ENCODE results near the gene ZBED3. TPM values are rescaled to one million over a fixed set of nuclear protein-coding genes. Genes with fewer than 3 reads are reported as not detected.

Gene ZBED3
- total and polyA plus RNA-seq, 2 of the 8 experiments (the other 6 are each of a cell fraction or from before 2014, with no cell fraction given), result 7.9 to 9.4 TPM

DNA sequence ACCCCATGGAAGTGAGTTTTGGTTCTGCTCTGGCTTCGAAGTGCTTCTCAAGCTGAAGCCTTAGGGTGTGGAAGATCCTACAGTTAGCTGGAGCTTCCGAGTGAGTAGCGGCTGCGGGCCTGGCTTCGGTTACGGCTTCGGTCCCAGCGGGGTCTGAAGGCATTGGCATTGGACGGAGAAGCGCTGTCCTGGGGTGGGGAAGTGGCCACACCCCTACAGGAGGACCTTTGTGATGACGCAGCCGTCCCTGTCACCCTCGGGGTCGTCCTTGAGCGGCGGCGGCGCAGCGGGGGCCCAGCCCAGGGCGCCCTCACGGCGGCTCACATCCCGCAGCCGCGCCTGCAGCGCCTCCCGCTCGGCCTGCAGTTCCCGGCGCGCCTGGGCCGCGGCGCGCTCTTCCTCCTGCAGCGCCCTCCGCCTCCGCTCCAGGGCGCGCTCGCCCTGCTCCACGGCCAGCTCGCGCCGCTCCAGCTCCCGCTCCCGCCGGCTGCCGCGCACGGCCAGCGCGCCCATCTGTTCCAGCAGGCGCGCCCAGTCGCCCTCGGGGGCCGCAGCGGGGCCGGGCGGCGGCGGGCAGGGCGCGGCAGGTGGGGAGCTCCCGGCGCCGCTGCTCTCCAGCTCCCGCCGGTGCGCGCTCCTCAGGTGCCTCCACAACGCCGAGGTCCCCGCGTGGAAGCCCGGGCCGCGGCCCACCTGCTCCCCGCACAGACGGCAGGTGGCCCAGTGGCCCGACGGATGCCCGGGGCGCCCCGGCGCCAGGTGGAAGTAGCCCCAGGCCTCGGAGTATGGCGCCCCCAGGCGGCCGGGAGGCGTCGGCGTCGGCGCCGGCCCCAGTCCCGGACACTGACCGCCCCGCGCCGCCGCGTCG lies 9.9 kb downstream of the ZBED3 start (continued):
- TF ChIP-seq NRF1 (IDR thresholded peaks at IDR 0.05; ENCODE audit: low read depth, low read length) (no peak), RNF2 (IDR thresholded peaks at IDR 0.05; ENCODE audit: borderline replicate concordance, low read depth, low read length, missing control alignments, poor library complexity, severe bottlenecking) (no peak), CEBPB (IDR thresholded peaks at IDR 0.05; ENCODE audit: low read depth, low read length) (no peak), POLR2A (IDR thresholded peaks at IDR 0.05; ENCODE audit: control extremely low read depth in 1 of 2, low read depth in 2 of 2, low read length in 2 of 2) (peak in 1 of 2 experiments; percentile 42; a peak in 1 of 3 replicates), YY1 (IDR thresholded peaks at IDR 0.05; ENCODE audit: low read depth, low read length) (peak; percentile 60; the same call in 1 of the 2 replicates), KDM5A (IDR thresholded peaks at IDR 0.05; ENCODE audit: low read length) (no peak), HDAC2 (IDR thresholded peaks at IDR 0.05; ENCODE audit: borderline replicate concordance in 1 of 2, low read depth in 2 of 2, low read length in 2 of 2) (0 out of 4 replicates have a peak, but pooled peaks of 1 of the 2 experiments have one; percentile 32), TAF7 (optimal IDR thresholded peaks at IDR 0.05; ENCODE audit: borderline replicate concordance, low read depth, low read length) (peak; percentile 36), BRCA1 (IDR thresholded peaks at IDR 0.05; ENCODE audit: low read depth, low read length) (no peak), POLR2AphosphoS5 (IDR thresholded peaks at IDR 0.05; ENCODE audit: low read depth, low read length) (no peak), FOSL1 (IDR thresholded peaks at IDR 0.05; ENCODE audit: insufficient read depth, low read depth, low read length) (no peak), ATF3 (IDR thresholded peaks at IDR 0.05; ENCODE audit: insufficient read depth, low read depth, low read length) (no peak), GABPA (IDR thresholded peaks at IDR 0.05; ENCODE audit: borderline replicate concordance, insufficient read depth, low read length) (peak; percentile 67; the same call in 1 of the 2 replicates), CREB1 (IDR thresholded peaks at IDR 0.05) (peak; percentile 54; the same call in 1 of the 2 replicates), SIN3A (conservative IDR thresholded peaks at IDR 0.05 in 1 of 2, IDR thresholded peaks at IDR 0.05 in 1 of 2; ENCODE audit: low read depth in 1 of 2, low read length in 2 of 2) (no peak), RBBP5 (IDR thresholded peaks at IDR 0.05; ENCODE audit: borderline replicate concordance, low read depth, low read length) (peak; percentile 19; the same call in 1 of the 2 replicates), SAP30 (IDR thresholded peaks at IDR 0.05; ENCODE audit: insufficient read depth, insufficient replicate concordance, low read length) (no peak), RAD21 (IDR thresholded peaks at IDR 0.05 in 1 of 2, conservative IDR thresholded peaks at IDR 0.05 in 1 of 2; ENCODE audit: low read depth in 2 of 2, low read length in 2 of 2) (peak; percentile 56 to 83; a peak in 3 of 4 replicates), EZH2 (IDR thresholded peaks at IDR 0.05; ENCODE audit: low read depth, low read length, severe bottlenecking) (peak; percentile 18)
- TF ChIP-seq, protein P1, sequence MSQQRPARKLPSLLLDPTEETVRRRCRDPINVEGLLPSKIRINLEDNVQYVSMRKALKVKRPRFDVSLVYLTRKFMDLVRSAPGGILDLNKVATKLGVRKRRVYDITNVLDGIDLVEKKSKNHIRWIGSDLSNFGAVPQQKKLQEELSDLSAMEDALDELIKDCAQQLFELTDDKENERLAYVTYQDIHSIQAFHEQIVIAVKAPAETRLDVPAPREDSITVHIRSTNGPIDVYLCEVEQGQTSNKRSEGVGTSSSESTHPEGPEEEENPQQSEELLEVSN (IDR thresholded peaks at IDR 0.05), result peak; percentile 60
